HepG2 (cell line): ENCODE measurements around the gene HYPK. TPM values are rescaled to one million over a fixed set of nuclear protein-coding genes. Genes with fewer than 3 reads are reported as not detected.

ENCODE experiments used
- FOXA3 ChIP-seq: IDR thresholded peaks from 2 replicates; pipeline ENCODE4 v1.6.1; 2016; ENCODE audit warnings: missing genetic modification reagents, missing compliant biosample characterization
- FOXP1 ChIP-seq, 2 experiments: fragments of 450-650 bp in 1 of 2; IDR thresholded peaks; 2 replicates each; pipeline ENCODE4 v1.6.1; 2017 to 2018; ENCODE audit warnings: antibody characterized with exemption in 1 of 2
- HNRNPK ChIP-seq: fragments of 200-400 bp; formaldehyde crosslinking; IDR thresholded peaks from 2 replicates; pipeline ENCODE4 v1.6.1; 2018; ENCODE audit warnings: low read length, low read depth, moderate library complexity, mild to moderate bottlenecking; ENCODE audit not compliant: poor library complexity, severe bottlenecking
- MTF2 ChIP-seq: sonication (generic); formaldehyde crosslinking; IDR thresholded peaks from 2 replicates; pipeline ENCODE4 v1.5.0; 2020; ENCODE audit warnings: missing genetic modification reagents, borderline replicate concordance
- PAF1 ChIP-seq: IDR thresholded peaks from 2 replicates; pipeline ENCODE4 v1.6.1; 2016; ENCODE audit warnings: missing genetic modification reagents, missing compliant biosample characterization
- SNAPC2 ChIP-seq: sonication (generic); formaldehyde crosslinking; IDR thresholded peaks from 2 replicates; pipeline ENCODE4 v1.8.1; 2022; ENCODE audit warnings: mild to moderate bottlenecking, missing genetic modification reagents
- SOX6 ChIP-seq, 2 experiments: fragments of 450-650 bp in 1 of 2; sonication (generic) in 1 of 2; formaldehyde crosslinking in 1 of 2; IDR thresholded peaks; 2 replicates each; pipeline versions ENCODE4 v1.4.0 to v1.6.1; 2017 to 2020; ENCODE audit warnings: antibody characterized with exemption in 1 of 2, mild to moderate bottlenecking in 1 of 2, missing genetic modification reagents in 1 of 2
- TEAD3 ChIP-seq: optimal IDR thresholded peaks from 2 replicates; pipeline ENCODE3; 2016; ENCODE audit warnings: borderline replicate concordance
- ZNF264 ChIP-seq: sonication (generic); formaldehyde crosslinking; IDR thresholded peaks from 2 replicates; pipeline ENCODE4 v1.4.0; 2020; ENCODE audit warnings: missing genetic modification reagents
- ZNF768 ChIP-seq: sonication (generic); formaldehyde crosslinking; IDR thresholded peaks from 2 replicates; pipeline ENCODE4 v1.4.0; 2020; ENCODE audit warnings: missing genetic modification reagents
- ZSCAN9 ChIP-seq: IDR thresholded peaks from 2 replicates; pipeline ENCODE4 v1.6.1; 2016; ENCODE audit warnings: borderline replicate concordance
- polyA plus RNA-seq, 8 experiments: library from polyadenylated mRNA; depleted of rRNA in 3 of 8; stranded (reverse) in 7 of 8; unstranded in 1 of 8; fragments of >200 nt; fragmentation: Illumina TruSeq in 4 of 8; extraction: Trizol in 4 of 8; gene quantifications; 2 replicates each; pipeline versions ENCODE4 v1.2.1 to v1.2.3, GENCODE V29; 2011 to 2016; ENCODE audit warnings: low read depth in 4 of 8, missing spikeins in 1 of 8, mixed read lengths in 1 of 8; ENCODE audit not compliant: insufficient read depth in 1 of 8
- total RNA-seq, 5 experiments: library from RNA; depleted of rRNA; stranded (reverse); fragments of >200 nt; fragmentation: Illumina TruSeq; extraction: Trizol; gene quantifications; 2 replicates each; pipeline ENCODE4 v1.2.3, GENCODE V29; 2016; ENCODE audit warnings: low read depth in 1 of 5
- TF ChIP-seq, protein P1 (sequence below): sonication (generic); formaldehyde crosslinking; IDR thresholded peaks from 2 replicates; pipeline ENCODE4 v1.5.1; 2020; ENCODE audit warnings: mild to moderate bottlenecking, missing genetic modification reagents, moderate library complexity
- TF ChIP-seq, protein P2 (sequence below): sonication (generic); formaldehyde crosslinking; IDR thresholded peaks from 2 replicates; pipeline ENCODE4 v1.5.1; 2020; ENCODE audit warnings: missing genetic modification reagents, mild to moderate bottlenecking, borderline replicate concordance
- TF ChIP-seq, protein P3 (sequence below): sonication (generic); formaldehyde crosslinking; IDR thresholded peaks from 2 replicates; pipeline ENCODE4 v1.4.0; 2020; ENCODE audit warnings: missing genetic modification reagents
- TF ChIP-seq, protein P4 (sequence below): sonication (generic); formaldehyde crosslinking; IDR thresholded peaks from 2 replicates; pipeline ENCODE4 v1.9.0; 2021; ENCODE audit warnings: missing genetic modification reagents, borderline replicate concordance
- TF ChIP-seq, protein P5 (sequence below): sonication (generic); formaldehyde crosslinking; IDR thresholded peaks from 2 replicates; pipeline ENCODE4 v1.4.0; 2020; ENCODE audit warnings: missing genetic modification reagents

The HYPK gene
- total and polyA plus RNA-seq, 2 of the 13 experiments (the other 11 are each of a cell fraction or from before 2014, with no cell fraction given), result 13.5 to 16.5 TPM

DNA sequence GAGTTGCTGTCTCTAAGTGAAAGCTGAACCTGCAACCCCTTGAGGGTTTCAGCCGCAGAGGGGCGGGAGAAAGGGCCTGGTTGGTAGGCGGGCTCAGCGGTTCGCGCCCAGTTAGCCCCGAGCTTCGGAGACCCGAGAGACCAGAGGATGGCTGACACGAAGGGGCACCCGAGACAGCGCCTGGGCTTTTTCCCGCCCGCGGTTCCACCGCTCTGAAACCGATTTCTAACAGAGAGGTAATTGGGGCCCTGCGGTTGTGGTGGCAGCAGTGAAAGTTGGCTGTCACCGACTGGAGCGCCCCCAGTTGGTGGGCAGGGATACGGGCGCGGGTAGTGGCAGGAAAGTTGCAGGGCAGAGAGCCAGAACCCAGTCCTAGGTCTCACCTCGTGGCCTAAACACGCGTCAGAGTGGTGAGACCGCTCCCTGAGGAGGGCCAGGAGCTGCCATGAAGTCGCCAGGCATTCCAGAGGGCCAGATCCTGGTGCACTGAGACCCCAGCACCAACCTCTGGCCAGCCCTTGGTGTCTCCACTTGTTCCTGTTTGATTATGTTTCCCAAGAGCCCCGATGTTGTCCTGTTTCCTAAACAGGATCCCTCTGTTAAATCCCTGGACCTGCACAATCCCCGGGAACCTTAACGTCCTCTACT, 23.0 kb upstream of the HYPK start (continued):
- TF ChIP-seq, protein P1, sequence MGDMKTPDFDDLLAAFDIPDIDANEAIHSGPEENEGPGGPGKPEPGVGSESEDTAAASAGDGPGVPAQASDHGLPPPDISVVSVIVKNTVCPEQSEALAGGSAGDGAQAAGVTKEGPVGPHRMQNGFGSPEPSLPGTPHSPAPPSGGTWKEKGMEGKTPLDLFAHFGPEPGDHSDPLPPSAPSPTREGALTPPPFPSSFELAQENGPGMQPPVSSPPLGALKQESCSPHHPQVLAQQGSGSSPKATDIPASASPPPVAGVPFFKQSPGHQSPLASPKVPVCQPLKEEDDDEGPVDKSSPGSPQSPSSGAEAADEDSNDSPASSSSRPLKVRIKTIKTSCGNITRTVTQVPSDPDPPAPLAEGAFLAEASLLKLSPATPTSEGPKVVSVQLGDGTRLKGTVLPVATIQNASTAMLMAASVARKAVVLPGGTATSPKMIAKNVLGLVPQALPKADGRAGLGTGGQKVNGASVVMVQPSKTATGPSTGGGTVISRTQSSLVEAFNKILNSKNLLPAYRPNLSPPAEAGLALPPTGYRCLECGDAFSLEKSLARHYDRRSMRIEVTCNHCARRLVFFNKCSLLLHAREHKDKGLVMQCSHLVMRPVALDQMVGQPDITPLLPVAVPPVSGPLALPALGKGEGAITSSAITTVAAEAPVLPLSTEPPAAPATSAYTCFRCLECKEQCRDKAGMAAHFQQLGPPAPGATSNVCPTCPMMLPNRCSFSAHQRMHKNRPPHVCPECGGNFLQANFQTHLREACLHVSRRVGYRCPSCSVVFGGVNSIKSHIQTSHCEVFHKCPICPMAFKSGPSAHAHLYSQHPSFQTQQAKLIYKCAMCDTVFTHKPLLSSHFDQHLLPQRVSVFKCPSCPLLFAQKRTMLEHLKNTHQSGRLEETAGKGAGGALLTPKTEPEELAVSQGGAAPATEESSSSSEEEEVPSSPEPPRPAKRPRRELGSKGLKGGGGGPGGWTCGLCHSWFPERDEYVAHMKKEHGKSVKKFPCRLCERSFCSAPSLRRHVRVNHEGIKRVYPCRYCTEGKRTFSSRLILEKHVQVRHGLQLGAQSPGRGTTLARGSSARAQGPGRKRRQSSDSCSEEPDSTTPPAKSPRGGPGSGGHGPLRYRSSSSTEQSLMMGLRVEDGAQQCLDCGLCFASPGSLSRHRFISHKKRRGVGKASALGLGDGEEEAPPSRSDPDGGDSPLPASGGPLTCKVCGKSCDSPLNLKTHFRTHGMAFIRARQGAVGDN (CRISPR knock-in tag), result peak; percentile 94
- TF ChIP-seq FOXA3 (CRISPR knock-in tag) (no peak), ZNF264 (peak; percentile 69), TEAD3 (CRISPR knock-in tag) (peak; percentile 69), FOXP1 (IDR thresholded peaks at IDR 0.05) (no peak), FOXP1 (CRISPR knock-in tag; IDR thresholded peaks at IDR 0.05) (0 out of 2 replicates have a peak, but pooled peaks have one; percentile 8), SOX6 (IDR thresholded peaks at IDR 0.05) (no peak), SOX6 (CRISPR knock-in tag; IDR thresholded peaks at IDR 0.05) (no peak; the same call in 1 of the 2 replicates), PAF1 (CRISPR knock-in tag) (no peak), ZSCAN9 (CRISPR knock-in tag) (no peak; the same call in 1 of the 2 replicates), HNRNPK (no peak), SNAPC2 (CRISPR knock-in tag) (no peak), MTF2 (CRISPR knock-in tag) (no peak; the same call in 1 of the 2 replicates), ZNF768 (CRISPR knock-in tag) (peak; percentile 42; the same call in 1 of the 2 replicates)
- TF ChIP-seq, protein P2, sequence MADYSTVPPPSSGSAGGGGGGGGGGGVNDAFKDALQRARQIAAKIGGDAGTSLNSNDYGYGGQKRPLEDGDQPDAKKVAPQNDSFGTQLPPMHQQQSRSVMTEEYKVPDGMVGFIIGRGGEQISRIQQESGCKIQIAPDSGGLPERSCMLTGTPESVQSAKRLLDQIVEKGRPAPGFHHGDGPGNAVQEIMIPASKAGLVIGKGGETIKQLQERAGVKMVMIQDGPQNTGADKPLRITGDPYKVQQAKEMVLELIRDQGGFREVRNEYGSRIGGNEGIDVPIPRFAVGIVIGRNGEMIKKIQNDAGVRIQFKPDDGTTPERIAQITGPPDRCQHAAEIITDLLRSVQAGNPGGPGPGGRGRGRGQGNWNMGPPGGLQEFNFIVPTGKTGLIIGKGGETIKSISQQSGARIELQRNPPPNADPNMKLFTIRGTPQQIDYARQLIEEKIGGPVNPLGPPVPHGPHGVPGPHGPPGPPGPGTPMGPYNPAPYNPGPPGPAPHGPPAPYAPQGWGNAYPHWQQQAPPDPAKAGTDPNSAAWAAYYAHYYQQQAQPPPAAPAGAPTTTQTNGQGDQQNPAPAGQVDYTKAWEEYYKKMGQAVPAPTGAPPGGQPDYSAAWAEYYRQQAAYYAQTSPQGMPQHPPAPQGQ (CRISPR knock-in tag), result no peak
- TF ChIP-seq, protein P3, sequence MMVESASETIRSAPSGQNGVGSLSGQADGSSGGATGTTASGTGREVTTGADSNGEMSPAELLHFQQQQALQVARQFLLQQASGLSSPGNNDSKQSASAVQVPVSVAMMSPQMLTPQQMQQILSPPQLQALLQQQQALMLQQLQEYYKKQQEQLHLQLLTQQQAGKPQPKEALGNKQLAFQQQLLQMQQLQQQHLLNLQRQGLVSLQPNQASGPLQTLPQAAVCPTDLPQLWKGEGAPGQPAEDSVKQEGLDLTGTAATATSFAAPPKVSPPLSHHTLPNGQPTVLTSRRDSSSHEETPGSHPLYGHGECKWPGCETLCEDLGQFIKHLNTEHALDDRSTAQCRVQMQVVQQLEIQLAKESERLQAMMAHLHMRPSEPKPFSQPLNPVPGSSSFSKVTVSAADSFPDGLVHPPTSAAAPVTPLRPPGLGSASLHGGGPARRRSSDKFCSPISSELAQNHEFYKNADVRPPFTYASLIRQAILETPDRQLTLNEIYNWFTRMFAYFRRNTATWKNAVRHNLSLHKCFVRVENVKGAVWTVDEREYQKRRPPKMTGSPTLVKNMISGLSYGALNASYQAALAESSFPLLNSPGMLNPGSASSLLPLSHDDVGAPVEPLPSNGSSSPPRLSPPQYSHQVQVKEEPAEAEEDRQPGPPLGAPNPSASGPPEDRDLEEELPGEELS (CRISPR knock-in tag), result peak; percentile 39; the same call in 1 of the 2 replicates
- TF ChIP-seq, protein P4, sequence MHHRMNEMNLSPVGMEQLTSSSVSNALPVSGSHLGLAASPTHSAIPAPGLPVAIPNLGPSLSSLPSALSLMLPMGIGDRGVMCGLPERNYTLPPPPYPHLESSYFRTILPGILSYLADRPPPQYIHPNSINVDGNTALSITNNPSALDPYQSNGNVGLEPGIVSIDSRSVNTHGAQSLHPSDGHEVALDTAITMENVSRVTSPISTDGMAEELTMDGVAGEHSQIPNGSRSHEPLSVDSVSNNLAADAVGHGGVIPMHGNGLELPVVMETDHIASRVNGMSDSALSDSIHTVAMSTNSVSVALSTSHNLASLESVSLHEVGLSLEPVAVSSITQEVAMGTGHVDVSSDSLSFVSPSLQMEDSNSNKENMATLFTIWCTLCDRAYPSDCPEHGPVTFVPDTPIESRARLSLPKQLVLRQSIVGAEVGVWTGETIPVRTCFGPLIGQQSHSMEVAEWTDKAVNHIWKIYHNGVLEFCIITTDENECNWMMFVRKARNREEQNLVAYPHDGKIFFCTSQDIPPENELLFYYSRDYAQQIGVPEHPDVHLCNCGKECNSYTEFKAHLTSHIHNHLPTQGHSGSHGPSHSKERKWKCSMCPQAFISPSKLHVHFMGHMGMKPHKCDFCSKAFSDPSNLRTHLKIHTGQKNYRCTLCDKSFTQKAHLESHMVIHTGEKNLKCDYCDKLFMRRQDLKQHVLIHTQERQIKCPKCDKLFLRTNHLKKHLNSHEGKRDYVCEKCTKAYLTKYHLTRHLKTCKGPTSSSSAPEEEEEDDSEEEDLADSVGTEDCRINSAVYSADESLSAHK (CRISPR knock-in tag), result no peak
- TF ChIP-seq, protein P5, sequence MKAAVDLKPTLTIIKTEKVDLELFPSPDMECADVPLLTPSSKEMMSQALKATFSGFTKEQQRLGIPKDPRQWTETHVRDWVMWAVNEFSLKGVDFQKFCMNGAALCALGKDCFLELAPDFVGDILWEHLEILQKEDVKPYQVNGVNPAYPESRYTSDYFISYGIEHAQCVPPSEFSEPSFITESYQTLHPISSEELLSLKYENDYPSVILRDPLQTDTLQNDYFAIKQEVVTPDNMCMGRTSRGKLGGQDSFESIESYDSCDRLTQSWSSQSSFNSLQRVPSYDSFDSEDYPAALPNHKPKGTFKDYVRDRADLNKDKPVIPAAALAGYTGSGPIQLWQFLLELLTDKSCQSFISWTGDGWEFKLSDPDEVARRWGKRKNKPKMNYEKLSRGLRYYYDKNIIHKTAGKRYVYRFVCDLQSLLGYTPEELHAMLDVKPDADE, result no peak
